GM21528 (cell line): ENCODE measurements around the gene GDF2.

Experiments
- ATAC-seq: cut with Tn5 transposase; IDR thresholded peaks from one replicate; pipeline ENCODE4 v1.9.1; 2021; ENCODE audit warnings: mild to moderate bottlenecking, moderate library complexity; ENCODE audit not compliant: unreplicated experiment, low FRiP score

GDF2 gene

DNA sequence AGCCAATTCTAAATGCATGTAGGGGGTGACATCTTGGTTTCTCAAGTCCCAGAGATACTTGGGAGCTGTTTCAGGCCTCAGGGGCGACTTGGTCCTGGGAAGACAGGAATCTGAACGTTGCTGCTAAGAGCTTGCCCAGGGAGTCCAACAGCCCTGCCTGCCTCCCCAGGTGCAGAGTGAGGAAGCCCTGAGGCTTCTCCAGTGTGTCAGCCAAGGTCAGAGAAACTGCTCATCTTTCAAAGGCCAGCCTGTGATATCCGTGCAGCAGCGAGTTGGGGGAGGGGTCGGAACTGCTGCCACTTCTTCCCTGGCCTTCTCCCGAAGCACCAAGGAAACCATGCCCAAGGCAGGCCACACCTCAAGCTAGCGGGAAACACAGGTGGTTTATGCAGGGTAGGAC is 9.7 kb downstream of the GDF2 start:
- ATAC-seq = no peak

DNA sequence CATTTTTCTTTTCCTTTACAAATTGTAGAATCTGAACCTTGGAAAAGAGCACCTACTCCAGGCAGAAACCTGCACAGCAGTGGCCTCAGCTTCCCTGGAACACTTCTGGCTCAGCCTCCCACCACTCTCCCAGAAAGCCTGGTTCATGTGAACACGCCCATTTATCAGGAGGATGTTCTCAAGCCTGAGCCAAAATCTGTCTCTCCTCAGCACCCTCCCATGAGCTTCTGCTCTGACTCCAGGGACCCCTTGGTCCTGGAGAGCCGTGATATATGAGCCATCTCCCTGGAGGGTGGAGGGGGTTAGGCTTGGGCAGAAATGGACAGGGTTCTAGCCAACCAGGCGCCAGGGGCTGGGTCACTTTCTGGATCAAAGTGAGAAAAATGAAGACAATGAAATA is 10.1 kb downstream of the GDF2 start:
- no peak for ATAC-seq

DNA sequence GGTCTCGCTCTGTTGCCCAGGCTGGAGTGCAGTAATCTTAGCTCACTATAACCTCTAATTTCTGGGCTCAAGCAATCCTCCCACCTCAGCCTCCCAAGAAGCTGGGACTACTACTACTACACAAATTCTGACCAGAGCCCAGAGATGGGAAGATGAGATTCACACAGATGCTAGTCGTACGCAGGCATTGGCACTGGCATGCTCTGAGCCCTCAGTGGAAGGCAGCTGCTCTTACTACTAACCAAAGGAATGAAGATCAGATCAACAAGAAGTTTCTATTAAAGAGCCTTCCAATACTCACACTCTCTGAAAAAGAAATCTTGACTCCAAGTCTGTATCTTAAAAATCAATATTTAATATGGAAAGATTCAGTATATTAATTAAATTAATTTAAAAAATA is 10.7 kb downstream of the GDF2 start:
- ATAC-seq = no peak

DNA sequence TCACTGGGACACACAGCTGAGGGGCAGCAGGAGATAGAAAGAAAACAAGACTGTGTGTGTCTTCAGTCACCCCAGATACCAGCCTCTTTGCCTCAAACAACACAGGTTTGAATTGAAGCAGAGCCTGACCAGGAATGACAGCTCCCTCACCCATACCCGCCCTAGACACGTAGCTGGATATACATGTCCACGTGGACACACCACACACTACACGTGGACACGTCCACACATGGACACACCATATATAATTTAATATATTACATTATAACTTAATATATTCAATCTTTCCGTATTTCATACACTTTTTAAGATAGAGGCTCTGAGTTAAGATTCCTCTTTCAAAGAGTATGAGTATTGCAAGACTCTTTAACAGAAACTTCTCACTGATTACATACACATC is 11.3 kb downstream of the GDF2 start:
- no peak for ATAC-seq

DNA sequence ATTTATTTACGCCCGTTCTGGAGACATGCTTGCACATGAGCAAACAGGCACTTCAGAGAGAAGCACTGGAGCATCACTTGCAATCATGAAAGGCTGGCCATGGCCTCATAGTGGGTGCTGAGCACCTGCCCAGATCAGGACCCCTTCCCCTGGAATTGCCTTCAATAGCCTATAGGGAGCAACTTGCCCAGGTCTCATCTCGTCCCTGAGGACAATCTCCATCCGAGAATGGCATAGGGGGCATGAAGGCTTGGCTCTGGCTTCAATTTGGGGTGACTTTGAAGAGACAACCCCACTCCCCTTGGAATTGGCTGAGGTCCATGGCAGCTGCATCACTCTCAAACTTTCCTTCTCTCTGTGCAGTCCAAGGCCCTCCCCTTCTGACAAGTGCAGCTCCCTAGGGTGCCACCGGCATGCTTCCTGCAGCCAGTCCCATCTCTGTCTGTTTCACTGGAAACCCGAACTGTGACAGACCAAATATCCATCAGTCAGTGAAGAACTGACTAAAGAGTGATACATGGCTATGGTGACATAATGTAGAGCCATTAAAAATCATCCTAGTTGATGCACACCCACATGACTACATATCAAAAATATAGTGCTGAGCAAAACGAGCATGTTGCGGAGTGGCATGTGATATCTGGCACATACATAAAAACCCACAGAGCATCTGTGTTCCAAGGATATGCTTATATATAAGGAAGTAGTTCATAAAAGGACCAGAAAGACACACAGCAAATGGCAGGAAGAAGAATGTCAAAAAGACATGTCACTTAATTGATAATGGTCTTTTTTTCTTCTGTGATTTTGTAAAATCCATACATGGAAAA is 12.4 kb downstream of the GDF2 start:
- ATAC-seq = no peak

DNA sequence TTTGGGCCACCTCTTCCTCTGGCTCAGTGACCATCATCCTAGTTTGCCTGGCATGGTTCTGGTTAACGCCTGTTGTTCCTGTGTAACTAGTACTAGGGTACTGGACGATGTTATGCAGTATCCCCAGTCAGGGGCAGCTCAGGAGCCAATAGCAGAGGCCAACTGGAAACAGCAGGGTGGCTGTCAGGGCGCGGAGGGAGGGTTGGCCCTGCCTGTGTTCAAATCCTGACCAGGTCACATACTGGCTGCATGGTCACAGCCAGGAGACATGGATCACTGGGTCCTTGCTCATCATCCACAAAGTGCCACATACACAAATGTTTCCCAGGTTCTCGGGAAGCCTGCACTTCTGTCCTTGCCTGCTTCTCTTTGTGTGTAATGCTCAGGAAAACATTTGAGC is 13.7 kb downstream of the GDF2 start:
- no peak for ATAC-seq

DNA sequence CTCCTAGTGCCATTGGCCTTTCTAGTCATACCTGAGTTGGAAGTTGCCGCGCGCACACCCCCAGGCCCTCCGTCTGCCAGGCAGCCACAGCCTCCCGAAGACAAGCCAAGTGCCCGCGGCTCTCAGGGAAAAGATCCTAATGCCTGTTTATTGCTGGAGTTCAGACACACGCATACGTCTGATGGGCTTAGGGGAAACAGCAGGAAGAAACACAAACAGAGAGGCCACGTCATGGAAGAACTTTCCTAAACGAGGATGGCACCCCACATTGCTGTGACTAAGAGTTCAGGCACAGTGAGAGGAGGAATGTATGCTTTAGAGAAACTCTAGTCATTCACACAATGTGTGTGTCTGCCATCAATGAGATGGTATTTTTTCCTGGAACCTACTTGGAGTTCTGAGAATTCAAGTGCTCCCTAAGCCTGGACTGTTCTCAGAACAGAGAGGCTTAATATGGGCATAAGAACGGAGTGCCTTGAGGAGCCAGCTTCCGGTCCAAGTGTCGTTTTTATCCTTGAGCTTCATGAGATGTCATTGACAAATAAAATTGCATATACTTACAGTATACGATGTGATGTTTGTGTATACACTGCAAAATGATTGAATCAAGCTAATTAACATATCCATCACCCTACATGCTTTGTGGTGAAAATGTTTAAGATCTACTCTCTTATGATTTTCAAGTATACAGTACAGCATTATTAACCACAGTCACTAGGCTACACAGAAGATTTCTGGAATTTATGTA is 14.3 kb downstream of the GDF2 start:
- no peak for ATAC-seq

DNA sequence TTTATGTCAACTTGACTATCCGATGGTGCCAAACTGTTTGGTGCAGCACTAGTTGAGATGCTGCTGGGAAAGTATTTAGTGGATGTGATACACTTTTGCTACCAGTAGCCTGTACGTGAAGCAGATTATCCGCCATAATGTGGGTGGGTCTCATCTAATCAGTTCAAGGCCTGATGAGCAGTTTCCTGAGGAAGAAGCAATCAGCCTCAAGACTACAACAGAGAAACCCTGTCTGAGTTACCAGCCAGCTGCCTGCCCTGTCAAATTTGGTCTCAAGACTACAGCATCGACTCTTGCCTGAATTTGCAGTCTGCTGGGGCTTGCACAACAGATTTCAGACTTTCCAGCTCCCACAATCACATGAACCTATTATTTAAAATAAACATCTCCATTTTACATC is 15.1 kb downstream of the GDF2 start:
- ATAC-seq = no peak

DNA sequence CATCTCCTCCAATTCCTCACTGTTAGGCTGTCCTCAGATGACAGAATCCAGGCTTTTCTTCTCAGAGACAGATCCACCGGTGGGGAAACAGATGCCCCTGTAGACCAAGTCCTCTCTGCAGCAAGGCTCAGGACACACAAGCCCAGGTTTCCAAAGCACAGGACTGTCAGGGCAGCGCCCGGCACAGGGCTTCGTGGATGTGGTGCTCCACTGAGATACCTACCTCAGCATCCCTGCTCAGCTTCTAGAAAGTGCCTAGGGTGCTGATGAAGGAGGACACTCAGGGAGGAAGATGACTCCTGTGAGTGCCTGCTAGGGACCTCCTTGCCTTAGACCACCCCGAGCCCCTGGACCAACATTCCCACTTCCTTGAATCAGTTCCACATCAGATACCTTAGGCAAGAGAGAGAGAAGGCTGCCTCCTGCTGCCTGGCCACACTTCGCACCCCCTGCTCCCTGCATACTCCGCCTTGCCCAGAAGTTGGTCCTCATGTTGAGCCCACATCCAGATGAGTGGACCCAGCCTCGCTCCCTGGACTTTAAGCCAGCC is 17.0 kb downstream of the GDF2 start:
- ATAC-seq = no peak

DNA sequence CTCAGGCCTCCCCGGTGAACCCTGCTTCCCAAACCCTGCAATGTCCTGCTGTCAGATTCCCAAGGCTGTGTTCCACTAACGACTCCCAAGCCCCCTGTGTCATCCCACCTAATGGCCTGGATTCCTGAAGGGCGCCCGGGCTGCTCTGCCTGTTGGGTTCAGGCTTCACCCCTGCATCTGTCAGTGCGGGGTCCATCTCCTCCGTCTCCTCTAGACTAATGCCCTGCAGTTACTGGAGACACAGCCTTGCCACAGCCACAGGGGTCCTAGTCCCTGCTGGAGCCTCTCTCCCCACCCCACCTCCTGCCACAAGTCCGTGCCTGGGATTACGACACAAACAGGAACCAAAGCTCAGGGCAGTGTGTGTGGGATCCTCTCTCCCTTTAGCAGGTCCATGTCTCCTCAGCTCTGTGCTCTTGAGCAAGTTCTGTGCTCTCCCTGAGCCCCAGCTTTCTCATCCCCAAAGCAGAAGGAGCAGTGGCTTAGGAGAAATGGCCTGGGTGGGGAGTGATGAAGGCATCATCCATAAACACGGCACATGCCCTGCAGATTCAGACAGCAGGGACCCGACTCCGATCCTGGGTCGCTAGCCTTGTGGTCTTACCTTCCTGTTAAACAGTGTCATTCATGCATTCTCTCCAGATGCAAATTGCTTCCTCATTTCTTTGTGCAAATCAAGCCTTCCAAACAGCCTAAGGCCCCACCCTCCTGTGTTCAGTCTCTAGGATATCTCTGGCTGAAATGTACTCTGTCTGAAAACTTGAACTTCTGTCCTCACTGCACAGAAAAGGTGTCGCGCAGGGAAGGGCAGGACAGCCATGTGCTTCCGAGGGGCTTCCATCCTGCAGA is 17.7 kb downstream of the GDF2 start:
- no peak for ATAC-seq

DNA sequence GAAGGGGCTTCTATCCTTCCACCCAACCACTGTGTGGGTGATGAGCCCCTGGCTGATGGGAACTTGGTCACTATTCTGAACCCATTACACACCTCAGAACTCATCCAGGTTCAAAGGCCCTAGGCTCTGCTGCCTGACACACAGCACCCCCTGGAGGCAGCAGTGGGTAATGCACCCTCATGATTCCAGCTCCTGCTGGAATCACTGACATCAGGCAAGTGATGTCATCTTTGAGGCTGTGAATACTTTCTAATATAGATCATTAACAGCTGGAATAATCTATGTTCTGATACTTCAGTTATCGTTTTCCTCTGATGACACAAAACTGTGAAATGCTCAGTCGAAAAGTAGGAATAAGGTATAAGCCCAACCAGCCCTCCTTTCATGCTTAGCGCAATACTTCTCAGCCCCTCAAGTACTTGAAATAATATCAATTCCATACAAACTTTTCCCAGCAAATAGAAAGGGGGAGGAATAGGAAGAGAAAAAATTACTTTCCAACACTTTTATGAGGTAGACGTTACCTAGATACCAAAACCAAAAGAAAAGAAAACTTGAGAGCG is 18.4 kb downstream of the GDF2 start:
- ATAC-seq = no peak

DNA sequence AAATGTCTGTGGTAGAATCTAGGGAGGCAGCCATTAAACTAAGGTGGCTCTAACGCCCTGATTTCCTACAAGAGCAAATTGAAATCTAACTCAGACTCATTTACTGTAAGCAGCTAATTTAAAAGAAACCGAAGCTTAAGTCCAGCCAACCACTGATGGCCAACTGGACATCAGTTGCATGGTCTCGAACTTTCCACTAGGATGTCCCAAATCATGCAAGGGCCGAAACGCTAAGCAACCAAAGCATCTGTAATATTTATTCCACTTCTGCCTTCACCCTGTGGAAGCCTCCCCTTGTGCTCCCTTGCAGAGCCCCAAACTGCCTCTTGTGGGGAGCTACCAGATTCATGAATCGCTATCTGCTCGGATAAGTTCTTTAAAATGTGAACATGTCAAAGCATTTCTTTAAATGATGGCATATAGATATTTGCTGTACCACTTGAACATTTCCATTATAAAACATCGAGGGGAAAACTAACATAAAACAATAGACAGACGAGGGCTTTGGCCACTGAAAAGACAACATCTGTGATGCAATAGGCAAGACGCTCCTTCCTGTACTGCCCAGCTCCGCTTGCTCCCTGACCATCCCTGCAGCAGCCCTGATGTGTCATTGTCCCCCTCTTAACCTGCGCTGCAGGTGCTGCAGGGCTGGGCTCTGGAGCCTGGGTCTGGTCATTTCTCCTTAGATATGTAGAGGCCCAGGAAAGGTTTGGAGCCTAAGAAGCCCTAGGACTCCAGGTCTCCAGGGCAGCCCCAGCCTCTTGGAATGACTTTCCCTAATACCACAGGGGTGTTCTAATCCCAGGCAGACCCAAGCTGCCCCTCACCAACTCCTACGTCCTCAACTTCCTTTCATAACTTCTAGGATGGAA is 23.0 kb downstream of the GDF2 start:
- ATAC-seq = no peak

DNA sequence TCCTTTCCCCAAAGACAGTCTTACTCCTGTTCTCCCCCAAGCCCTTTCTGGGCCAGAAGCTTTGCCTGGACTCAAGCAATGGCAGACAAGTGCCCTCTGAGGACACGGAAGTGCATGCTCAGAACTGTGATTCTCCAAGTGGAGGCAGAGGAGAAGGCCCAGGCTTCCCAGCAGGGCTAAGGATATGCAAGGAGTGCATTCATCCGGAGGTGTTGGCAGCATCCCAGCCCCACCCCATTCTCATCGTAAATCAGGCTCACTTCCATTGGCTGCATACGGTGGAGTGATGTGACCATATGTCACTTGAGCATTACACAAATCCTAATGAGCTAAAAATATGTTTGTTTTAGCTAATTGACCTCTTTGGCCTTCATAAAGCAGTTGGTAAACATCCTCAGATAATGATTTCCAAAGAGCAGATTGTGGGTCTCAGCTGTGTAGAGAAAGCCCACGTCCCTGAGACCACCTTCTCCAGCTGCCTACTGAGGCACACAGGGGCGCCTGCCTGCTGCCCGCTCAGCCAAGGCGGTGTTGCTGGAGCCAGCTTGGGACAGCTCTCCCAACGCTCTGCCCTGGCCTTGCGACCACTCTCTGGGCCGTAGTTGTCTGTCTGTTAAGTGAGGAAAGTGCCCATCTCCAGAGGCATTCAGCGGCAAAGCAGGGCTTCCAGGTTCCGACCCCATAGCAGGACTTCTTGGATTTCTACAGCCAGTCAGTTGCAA is 24.5 kb downstream of the GDF2 start:
- no peak for ATAC-seq

DNA sequence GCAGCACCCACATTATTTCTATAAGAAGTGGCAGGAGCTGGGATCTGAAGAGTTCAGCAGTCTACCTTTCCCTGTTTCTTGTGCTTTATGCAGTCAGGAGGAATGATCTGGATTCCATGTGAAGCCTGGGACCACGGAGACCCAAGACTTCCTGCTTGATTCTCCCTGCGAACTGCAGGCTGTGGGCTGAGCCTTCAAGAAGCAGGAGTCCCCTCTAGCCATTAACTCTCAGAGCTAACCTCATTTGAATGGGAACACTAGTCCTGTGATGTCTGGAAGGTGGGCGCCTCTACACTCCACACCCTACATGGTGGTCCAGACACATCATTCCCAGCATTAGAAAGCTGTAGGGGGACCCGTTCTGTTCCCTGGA is 25.0 kb downstream of the GDF2 start:
- no peak for ATAC-seq

DNA sequence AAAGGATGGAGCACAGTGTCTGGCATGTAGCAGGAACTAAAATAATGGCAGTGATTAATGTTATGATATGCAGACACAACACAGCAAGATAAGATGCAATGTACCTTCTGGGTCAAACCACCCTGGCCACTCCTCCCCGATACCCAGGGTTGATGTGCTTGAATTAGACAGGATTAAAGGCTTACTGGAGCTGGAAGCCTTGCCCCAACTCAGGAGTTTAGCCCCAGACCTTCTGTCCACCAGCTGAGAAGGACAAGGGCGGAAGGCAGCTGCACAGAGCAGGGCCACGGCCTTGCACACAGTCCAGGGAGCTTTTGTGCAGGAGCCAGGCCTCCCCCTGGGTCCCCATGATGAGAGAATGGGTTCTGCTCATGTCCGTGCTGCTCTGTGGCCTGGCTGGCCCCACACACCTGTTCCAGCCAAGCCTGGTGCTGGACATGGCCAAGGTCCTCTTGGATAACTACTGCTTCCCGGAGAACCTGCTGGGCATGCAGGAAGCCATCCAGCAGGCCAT is 25.9 kb downstream of the GDF2 start, which contains the start of gene RBP3:
Gene RBP3, plus strand, starts transcription at position 226 of the 514 bp plus-strand sequence. Its CDS starts 122 bp downstream, at position 348.
- no peak for ATAC-seq

DNA sequence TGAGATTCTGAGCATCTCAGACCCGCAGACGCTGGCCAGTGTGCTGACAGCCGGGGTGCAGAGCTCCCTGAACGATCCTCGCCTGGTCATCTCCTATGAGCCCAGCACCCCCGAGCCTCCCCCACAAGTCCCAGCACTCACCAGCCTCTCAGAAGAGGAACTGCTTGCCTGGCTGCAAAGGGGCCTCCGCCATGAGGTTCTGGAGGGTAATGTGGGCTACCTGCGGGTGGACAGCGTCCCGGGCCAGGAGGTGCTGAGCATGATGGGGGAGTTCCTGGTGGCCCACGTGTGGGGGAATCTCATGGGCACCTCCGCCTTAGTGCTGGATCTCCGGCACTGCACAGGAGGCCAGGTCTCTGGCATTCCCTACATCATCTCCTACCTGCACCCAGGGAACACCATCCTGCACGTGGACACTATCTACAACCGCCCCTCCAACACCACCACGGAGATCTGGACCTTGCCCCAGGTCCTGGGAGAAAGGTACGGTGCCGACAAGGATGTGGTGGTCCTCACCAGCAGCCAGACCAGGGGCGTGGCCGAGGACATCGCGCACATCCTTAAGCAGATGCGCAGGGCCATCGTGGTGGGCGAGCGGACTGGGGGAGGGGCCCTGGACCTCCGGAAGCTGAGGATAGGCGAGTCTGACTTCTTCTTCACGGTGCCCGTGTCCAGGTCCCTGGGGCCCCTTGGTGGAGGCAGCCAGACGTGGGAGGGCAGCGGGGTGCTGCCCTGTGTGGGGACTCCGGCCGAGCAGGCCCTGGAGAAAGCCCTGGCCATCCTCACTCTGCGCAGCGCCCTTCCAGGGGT is 26.6 kb downstream of the GDF2 start:
- no peak for ATAC-seq

DNA sequence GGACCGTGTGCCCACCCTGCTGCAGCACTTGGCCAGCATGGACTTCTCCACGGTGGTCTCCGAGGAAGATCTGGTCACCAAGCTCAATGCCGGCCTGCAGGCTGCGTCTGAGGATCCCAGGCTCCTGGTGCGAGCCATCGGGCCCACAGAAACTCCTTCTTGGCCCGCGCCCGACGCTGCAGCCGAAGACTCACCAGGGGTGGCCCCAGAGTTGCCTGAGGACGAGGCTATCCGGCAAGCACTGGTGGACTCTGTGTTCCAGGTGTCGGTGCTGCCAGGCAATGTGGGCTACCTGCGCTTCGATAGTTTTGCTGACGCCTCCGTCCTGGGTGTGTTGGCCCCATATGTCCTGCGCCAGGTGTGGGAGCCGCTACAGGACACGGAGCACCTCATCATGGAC is 27.3 kb downstream of the GDF2 start:
- ATAC-seq = no peak

DNA sequence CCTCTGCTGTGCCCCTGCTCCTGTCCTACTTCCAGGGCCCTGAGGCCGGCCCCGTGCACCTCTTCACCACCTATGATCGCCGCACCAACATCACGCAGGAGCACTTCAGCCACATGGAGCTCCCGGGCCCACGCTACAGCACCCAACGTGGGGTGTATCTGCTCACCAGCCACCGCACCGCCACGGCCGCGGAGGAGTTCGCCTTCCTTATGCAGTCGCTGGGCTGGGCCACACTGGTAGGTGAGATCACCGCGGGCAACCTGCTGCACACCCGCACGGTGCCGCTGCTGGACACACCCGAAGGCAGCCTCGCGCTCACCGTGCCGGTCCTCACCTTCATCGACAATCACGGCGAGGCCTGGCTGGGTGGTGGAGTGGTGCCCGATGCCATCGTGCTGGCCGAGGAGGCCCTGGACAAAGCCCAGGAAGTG is 27.7 kb downstream of the GDF2 start:
- ATAC-seq = no peak
